WTC11 (cell line): ENCODE data around the gene PDSS2. TPM values are rescaled to one million over a fixed set of nuclear protein-coding genes. Genes with fewer than 3 reads are reported as not detected.

Experiments used
- ATAC-seq: fragments of 200-7000 bp; cut with Tn5 transposase; 2 replicates; pipeline ENCODE4 v1.10.0; 2021; ENCODE audit warnings: mild to moderate bottlenecking, moderate library complexity
- CTCF ChIA-PET: fragments of 300-600 bp; sonication (Branson Sonifier 250); formaldehyde crosslinking; loops from one replicate; lab custom pipeline; 2021; ENCODE audit warnings: antibody characterized with exemption; lab: Charles Lee
- POLR2A ChIA-PET: fragments of 350-600 bp; sonication (Branson Sonifier 250); formaldehyde crosslinking; loops from one replicate; lab custom pipeline; 2021; ENCODE audit warnings: antibody characterized with exemption; lab: Charles Lee
- DNase-seq: peaks from one replicate; pipeline ENCODE4 v3.0.0; 2021; ENCODE audit warnings: low spot score
- H3K27ac Mint-ChIP-seq: 2 replicates; pipeline ENCODE4 v1.8.0; 2021; ENCODE audit warnings: mixed read lengths
- H3K27me3 Mint-ChIP-seq: 2 replicates; pipeline ENCODE4 v1.8.0; 2021; ENCODE audit warnings: low read depth, mild to moderate bottlenecking, moderate library complexity, mixed read lengths
- H3K36me3 Mint-ChIP-seq: 2 replicates; pipeline ENCODE4 v1.8.0; 2021; ENCODE audit warnings: mixed read lengths
- H3K4me1 Mint-ChIP-seq: 2 replicates; pipeline ENCODE4 v1.8.0; 2022; ENCODE audit warnings: mixed read lengths
- H3K4me3 Mint-ChIP-seq: 2 replicates; pipeline ENCODE4 v1.8.0; 2021; ENCODE audit warnings: mild to moderate bottlenecking, moderate library complexity, mixed read lengths
- H3K9me3 Mint-ChIP-seq: 2 replicates; pipeline ENCODE4 v1.8.0; 2021; ENCODE audit warnings: mixed read lengths
- ATF3 ChIP-seq: sonication (generic); formaldehyde crosslinking; conservative IDR thresholded peaks from 2 replicates; pipeline ENCODE4 v1.8.1; 2022; ENCODE audit warnings: mild to moderate bottlenecking, missing genetic modification reagents
- CBFB ChIP-seq: sonication (generic); formaldehyde crosslinking; IDR thresholded peaks from 2 replicates; pipeline ENCODE4 v1.8.1; 2022; ENCODE audit warnings: mild to moderate bottlenecking, low read depth, missing genetic modification reagents
- CTCF ChIP-seq: fragments of 200-600 bp; IDR thresholded peaks from 2 replicates; pipeline ENCODE4 v1.8.0; 2022; ENCODE audit warnings: antibody characterized with exemption
- E2F1 ChIP-seq: sonication (generic); formaldehyde crosslinking; IDR thresholded peaks from 2 replicates; pipeline ENCODE4 v1.8.0; 2022; ENCODE audit warnings: mild to moderate bottlenecking, missing genetic modification reagents
- E2F4 ChIP-seq: sonication (generic); formaldehyde crosslinking; IDR thresholded peaks from 2 replicates; pipeline ENCODE4 v1.8.1; 2022; ENCODE audit warnings: low read depth, mild to moderate bottlenecking, moderate library complexity, missing genetic modification reagents, borderline replicate concordance
- EMX1 ChIP-seq: fragments of 250-450 bp; sonication (Bioruptor Pico); IDR thresholded peaks from 2 replicates; pipeline ENCODE4 v1.8.0; 2021; ENCODE audit warnings: mild to moderate bottlenecking
- ESRRA ChIP-seq: sonication (generic); formaldehyde crosslinking; IDR thresholded peaks from 2 replicates; pipeline ENCODE4 v1.8.1; 2022; ENCODE audit warnings: mild to moderate bottlenecking, missing genetic modification reagents, borderline replicate concordance
- GTF2I ChIP-seq: fragments of 250-450 bp; sonication (Bioruptor Pico); conservative IDR thresholded peaks from 2 replicates; pipeline ENCODE4 v1.4.0; 2021; ENCODE audit warnings: mild to moderate bottlenecking
- HMGA2 ChIP-seq: fragments of 250-450 bp; sonication (Bioruptor Pico); IDR thresholded peaks from 2 replicates; pipeline ENCODE4 v1.4.0; 2021; ENCODE audit warnings: mild to moderate bottlenecking, moderate library complexity
- JUN ChIP-seq: sonication (generic); formaldehyde crosslinking; IDR thresholded peaks from 2 replicates; pipeline ENCODE4 v1.8.0; 2023; ENCODE audit warnings: mild to moderate bottlenecking, missing genetic modification reagents
- KAT7 ChIP-seq: sonication (generic); formaldehyde crosslinking; IDR thresholded peaks from 2 replicates; pipeline ENCODE4 v1.8.1; 2023; ENCODE audit warnings: missing genetic modification reagents, mild to moderate bottlenecking, borderline replicate concordance
- NFYB ChIP-seq: sonication (generic); formaldehyde crosslinking; conservative IDR thresholded peaks from 2 replicates; pipeline ENCODE4 v1.8.0; 2022; ENCODE audit warnings: low read depth, missing genetic modification reagents
- RELA ChIP-seq: sonication (generic); formaldehyde crosslinking; IDR thresholded peaks from 2 replicates; pipeline ENCODE4 v1.8.1; 2022; ENCODE audit warnings: missing genetic modification reagents, mild to moderate bottlenecking, borderline replicate concordance
- ZNF121 ChIP-seq: sonication (generic); formaldehyde crosslinking; IDR thresholded peaks from 2 replicates; pipeline ENCODE4 v1.8.0; 2023; ENCODE audit warnings: missing genetic modification reagents
- ZNF219 ChIP-seq: sonication (generic); formaldehyde crosslinking; IDR thresholded peaks from 2 replicates; pipeline ENCODE4 v1.8.0; 2023; ENCODE audit warnings: missing genetic modification reagents, mild to moderate bottlenecking, borderline replicate concordance
- ZNF416 ChIP-seq: fragments of 250-450 bp; sonication (Bioruptor Pico); IDR thresholded peaks from 2 replicates; pipeline ENCODE4 v1.9.0; 2021; ENCODE audit warnings: mild to moderate bottlenecking, inconsistent platforms
- ZNF512 ChIP-seq: sonication (generic); formaldehyde crosslinking; IDR thresholded peaks from 2 replicates; pipeline ENCODE4 v1.8.1; 2022; ENCODE audit warnings: missing genetic modification reagents, borderline replicate concordance
- total RNA-seq: library from RNA; stranded (reverse); gene quantifications from 3 replicates; pipeline ENCODE4 v1.2.3, GENCODE V29; 2021

PDSS2 gene
- total RNA-seq, 1 experiment from 2014 or later = 18.3 TPM

- no peak for DNase-seq
- no peaks in the 10 kb centered on the region for H3K9me3 Mint-ChIP-seq
- peaks cover 23% of the 10 kb centered on the region for H3K4me1 Mint-ChIP-seq
- TF ChIP-seq ZNF416 (CRISPR knock-in tag) (no peak), EMX1 (CRISPR knock-in tag) (no peak), KAT7 (no peak), E2F4 (CRISPR knock-in tag) (no peak), ATF3 (CRISPR knock-in tag) (no peak), CBFB (CRISPR knock-in tag) (no peak), JUN (no peak), HMGA2 (CRISPR knock-in tag) (no peak), E2F1 (CRISPR knock-in tag) (no peak), RELA (CRISPR knock-in tag) (no peak), ESRRA (CRISPR knock-in tag) (no peak), NFYB (CRISPR knock-in tag) (no peak)
- ChIA-PET CTCF (no interaction called here), POLR2A (interaction anchor here (0.6 kb wide), 1 partner anchor 588 kb away, joined by 4 read pairs; no protein-coding TSS in a partner anchor)
- no peak for ATAC-seq
- no peaks in the 10 kb centered on the region for H3K36me3 Mint-ChIP-seq
- H3K27ac Mint-ChIP-seq = no peak overlapping the region
- H3K27me3 Mint-ChIP-seq = no peaks in the 10 kb centered on the region
- no peak overlapping the region for H3K4me3 Mint-ChIP-seq
These were observed 243.0 kb downstream of the PDSS2 start for GRCh38 chr6:107216197-107216933.

- POLR2A ChIA-PET = no interaction called here
- Mint-ChIP-seq H3K27me3 (no peaks in the 10 kb centered on the region), H3K4me1 (peaks cover 24% of the 10 kb centered on the region), H3K4me3 (no peak overlapping the region), H3K36me3 (no peaks in the 10 kb centered on the region), H3K9me3 (no peaks in the 10 kb centered on the region), H3K27ac (no peak overlapping the region)
- no peak for ATAC-seq
- TF ChIP-seq ZNF121 (CRISPR knock-in tag) (no peak), ZNF512 (CRISPR knock-in tag) (no peak), ZNF219 (no peak), GTF2I (CRISPR knock-in tag) (no peak), E2F1 (CRISPR knock-in tag) (no peak), CTCF (no peak)
- DNase-seq = no peak
- CTCF ChIA-PET = interaction anchor here (1.5 kb wide), 1 partner anchor 218 kb away, joined by 3 read pairs; no protein-coding TSS in a partner anchor
These were observed 244.0 kb downstream of the PDSS2 start for GRCh38 chr6:107215334-107215733.
